ENCODE results near the gene WNT7B. TPM values are rescaled to one million over a fixed set of nuclear protein-coding genes. Genes with fewer than 3 reads are reported as not detected.

Gene WNT7B
- total and polyA plus RNA-seq, 10 of the 15 experiments (the other 5 are each of a cell fraction or from before 2014, with no cell fraction given) = 0.12 TPM; not detected in 9

- Histone ChIP-seq H3K79me2 (ENCODE audit: control insufficient read depth, insufficient read depth, low read length) (no peaks in the 10 kb centered on the region), H4K20me1 (ENCODE audit: control insufficient read depth, insufficient read depth) (no peaks in the 10 kb centered on the region), H3K4me2 (ENCODE audit: control insufficient read depth, insufficient read depth) (no peak overlapping the region), H3K9me3 (replicated peaks; ENCODE audit: control insufficient read depth, insufficient read depth, low read length) (no peaks in the 10 kb centered on the region), H3K36me3 (ENCODE audit: control insufficient read depth in 2 of 2, insufficient read depth in 2 of 2, low read length in 1 of 2) (no peaks in the 10 kb centered on the region), H3K4me3 (no peak overlapping the region), H3K9ac (ENCODE audit: control insufficient read depth, insufficient read depth, low read length) (no peak overlapping the region), H3K27me3 (replicated peaks in 1 of 2; ENCODE audit: control insufficient read depth in 2 of 2, insufficient read depth in 2 of 2, low read length in 1 of 2) (no peaks in the 10 kb centered on the region; a peak in 1 of 4 replicates), H3K4me1 (ENCODE audit: control insufficient read depth, insufficient read depth, low read length) (no peaks in the 10 kb centered on the region), H3K27ac (ENCODE audit: control insufficient read depth, insufficient read depth) (no peak overlapping the region), H2AFZ (ENCODE audit: control insufficient read depth, low read depth, low read length) (no peak overlapping the region)
- intact Hi-C loops (cut with micrococcal nuclease; ENCODE audit: unreplicated experiment) = no loop called here
- 59% methylated on average over 8 of the region's 8 CpGs for WGBS (ENCODE audit: insufficient coverage, insufficient replicate concordance, low lambda C conversion rate, missing lambda C conversion rate)
- BruUV-seq (replicated peaks) = no TSS peak
- TF ChIP-seq, protein P1, sequence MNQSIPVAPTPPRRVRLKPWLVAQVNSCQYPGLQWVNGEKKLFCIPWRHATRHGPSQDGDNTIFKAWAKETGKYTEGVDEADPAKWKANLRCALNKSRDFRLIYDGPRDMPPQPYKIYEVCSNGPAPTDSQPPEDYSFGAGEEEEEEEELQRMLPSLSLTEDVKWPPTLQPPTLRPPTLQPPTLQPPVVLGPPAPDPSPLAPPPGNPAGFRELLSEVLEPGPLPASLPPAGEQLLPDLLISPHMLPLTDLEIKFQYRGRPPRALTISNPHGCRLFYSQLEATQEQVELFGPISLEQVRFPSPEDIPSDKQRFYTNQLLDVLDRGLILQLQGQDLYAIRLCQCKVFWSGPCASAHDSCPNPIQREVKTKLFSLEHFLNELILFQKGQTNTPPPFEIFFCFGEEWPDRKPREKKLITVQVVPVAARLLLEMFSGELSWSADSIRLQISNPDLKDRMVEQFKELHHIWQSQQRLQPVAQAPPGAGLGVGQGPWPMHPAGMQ (IDR thresholded peaks at IDR 0.05; ENCODE audit: borderline replicate concordance) = no peak
- TF ChIP-seq, protein P2, sequence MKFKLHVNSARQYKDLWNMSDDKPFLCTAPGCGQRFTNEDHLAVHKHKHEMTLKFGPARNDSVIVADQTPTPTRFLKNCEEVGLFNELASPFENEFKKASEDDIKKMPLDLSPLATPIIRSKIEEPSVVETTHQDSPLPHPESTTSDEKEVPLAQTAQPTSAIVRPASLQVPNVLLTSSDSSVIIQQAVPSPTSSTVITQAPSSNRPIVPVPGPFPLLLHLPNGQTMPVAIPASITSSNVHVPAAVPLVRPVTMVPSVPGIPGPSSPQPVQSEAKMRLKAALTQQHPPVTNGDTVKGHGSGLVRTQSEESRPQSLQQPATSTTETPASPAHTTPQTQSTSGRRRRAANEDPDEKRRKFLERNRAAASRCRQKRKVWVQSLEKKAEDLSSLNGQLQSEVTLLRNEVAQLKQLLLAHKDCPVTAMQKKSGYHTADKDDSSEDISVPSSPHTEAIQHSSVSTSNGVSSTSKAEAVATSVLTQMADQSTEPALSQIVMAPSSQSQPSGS (IDR thresholded peaks at IDR 0.05; ENCODE audit: low read length) = no peak
- TF ChIP-seq, protein P3, sequence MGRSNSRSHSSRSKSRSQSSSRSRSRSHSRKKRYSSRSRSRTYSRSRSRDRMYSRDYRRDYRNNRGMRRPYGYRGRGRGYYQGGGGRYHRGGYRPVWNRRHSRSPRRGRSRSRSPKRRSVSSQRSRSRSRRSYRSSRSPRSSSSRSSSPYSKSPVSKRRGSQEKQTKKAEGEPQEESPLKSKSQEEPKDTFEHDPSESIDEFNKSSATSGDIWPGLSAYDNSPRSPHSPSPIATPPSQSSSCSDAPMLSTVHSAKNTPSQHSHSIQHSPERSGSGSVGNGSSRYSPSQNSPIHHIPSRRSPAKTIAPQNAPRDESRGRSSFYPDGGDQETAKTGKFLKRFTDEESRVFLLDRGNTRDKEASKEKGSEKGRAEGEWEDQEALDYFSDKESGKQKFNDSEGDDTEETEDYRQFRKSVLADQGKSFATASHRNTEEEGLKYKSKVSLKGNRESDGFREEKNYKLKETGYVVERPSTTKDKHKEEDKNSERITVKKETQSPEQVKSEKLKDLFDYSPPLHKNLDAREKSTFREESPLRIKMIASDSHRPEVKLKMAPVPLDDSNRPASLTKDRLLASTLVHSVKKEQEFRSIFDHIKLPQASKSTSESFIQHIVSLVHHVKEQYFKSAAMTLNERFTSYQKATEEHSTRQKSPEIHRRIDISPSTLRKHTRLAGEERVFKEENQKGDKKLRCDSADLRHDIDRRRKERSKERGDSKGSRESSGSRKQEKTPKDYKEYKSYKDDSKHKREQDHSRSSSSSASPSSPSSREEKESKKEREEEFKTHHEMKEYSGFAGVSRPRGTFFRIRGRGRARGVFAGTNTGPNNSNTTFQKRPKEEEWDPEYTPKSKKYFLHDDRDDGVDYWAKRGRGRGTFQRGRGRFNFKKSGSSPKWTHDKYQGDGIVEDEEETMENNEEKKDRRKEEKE (IDR thresholded peaks at IDR 0.05) = no peak
- TF ChIP-seq, protein P4, sequence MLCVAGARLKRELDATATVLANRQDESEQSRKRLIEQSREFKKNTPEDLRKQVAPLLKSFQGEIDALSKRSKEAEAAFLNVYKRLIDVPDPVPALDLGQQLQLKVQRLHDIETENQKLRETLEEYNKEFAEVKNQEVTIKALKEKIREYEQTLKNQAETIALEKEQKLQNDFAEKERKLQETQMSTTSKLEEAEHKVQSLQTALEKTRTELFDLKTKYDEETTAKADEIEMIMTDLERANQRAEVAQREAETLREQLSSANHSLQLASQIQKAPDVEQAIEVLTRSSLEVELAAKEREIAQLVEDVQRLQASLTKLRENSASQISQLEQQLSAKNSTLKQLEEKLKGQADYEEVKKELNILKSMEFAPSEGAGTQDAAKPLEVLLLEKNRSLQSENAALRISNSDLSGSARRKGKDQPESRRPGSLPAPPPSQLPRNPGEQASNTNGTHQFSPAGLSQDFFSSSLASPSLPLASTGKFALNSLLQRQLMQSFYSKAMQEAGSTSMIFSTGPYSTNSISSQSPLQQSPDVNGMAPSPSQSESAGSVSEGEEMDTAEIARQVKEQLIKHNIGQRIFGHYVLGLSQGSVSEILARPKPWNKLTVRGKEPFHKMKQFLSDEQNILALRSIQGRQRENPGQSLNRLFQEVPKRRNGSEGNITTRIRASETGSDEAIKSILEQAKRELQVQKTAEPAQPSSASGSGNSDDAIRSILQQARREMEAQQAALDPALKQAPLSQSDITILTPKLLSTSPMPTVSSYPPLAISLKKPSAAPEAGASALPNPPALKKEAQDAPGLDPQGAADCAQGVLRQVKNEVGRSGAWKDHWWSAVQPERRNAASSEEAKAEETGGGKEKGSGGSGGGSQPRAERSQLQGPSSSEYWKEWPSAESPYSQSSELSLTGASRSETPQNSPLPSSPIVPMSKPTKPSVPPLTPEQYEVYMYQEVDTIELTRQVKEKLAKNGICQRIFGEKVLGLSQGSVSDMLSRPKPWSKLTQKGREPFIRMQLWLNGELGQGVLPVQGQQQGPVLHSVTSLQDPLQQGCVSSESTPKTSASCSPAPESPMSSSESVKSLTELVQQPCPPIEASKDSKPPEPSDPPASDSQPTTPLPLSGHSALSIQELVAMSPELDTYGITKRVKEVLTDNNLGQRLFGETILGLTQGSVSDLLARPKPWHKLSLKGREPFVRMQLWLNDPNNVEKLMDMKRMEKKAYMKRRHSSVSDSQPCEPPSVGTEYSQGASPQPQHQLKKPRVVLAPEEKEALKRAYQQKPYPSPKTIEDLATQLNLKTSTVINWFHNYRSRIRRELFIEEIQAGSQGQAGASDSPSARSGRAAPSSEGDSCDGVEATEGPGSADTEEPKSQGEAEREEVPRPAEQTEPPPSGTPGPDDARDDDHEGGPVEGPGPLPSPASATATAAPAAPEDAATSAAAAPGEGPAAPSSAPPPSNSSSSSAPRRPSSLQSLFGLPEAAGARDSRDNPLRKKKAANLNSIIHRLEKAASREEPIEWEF (IDR thresholded peaks at IDR 0.05; ENCODE audit: insufficient replicate concordance, low read depth, low read length) = no peak
- no peak for TF ChIP-seq TARDBP (IDR thresholded peaks at IDR 0.05; ENCODE audit: borderline replicate concordance)
- no peak for TF ChIP-seq ZSCAN29 (IDR thresholded peaks at IDR 0.05)
- TF ChIP-seq RBBP5 (conservative IDR thresholded peaks at IDR 0.05) = no peak
- no peak for TF ChIP-seq BRCA1 (IDR thresholded peaks at IDR 0.05; ENCODE audit: low read depth, low read length)
- ChIA-PET RAD21 (ENCODE audit: unreplicated experiment) (no interaction called here), POLR2A (no interaction called here), CTCF (no interaction called here), SMC1A (ENCODE audit: uncharacterized antibody, unreplicated experiment) (no interaction called here)
- FAIRE-seq (no peak), ATAC-seq (no peak), DNase-seq (ENCODE audit: low read depth, low spot score) (no peak)
- in situ Hi-C loops (cut with MboI) = no loop called here
These were observed 39.0 kb downstream of the WNT7B start for GRCh38 chr22:45937960-45938359.
